ENCODE measurements around the gene FOSB. TPM values are rescaled to one million over a fixed set of nuclear protein-coding genes. Genes with fewer than 3 reads are reported as not detected.

FOSB gene
- polyA plus RNA-seq, 1 donor from 2014 or later, result 2.1 TPM

- H3K27ac ChIP-seq (ENCODE audit: low read length), result no peak overlapping the region
- no peaks in the 10 kb centered on the region for H3K9me2 ChIP-seq (ENCODE audit: insufficient read depth, low read length)
- TF ChIP-seq POLR2AphosphoS5 (IDR thresholded peaks at IDR 0.05), result no peak
- TF ChIP-seq EZH2 (IDR thresholded peaks at IDR 0.05; ENCODE audit: borderline replicate concordance, insufficient read depth, low read length, poor library complexity, severe bottlenecking), result no peak
- TF ChIP-seq MXI1 (conservative IDR thresholded peaks at IDR 0.05; ENCODE audit: poor library complexity, severe bottlenecking), result no peak
- no peak for TF ChIP-seq CTCF (IDR thresholded peaks at IDR 0.05; ENCODE audit: poor library complexity, severe bottlenecking)
- TF ChIP-seq RAD21 (conservative IDR thresholded peaks at IDR 0.05), result no peak
- no peak for TF ChIP-seq REST (IDR thresholded peaks at IDR 0.05; ENCODE audit: borderline replicate concordance)
- TF ChIP-seq TAF1 (IDR thresholded peaks at IDR 0.05; ENCODE audit: low read depth), result no peak
- no peak for TF ChIP-seq SMC3 (conservative IDR thresholded peaks at IDR 0.05; ENCODE audit: poor library complexity)
- H2AFZ ChIP-seq (ENCODE audit: low read depth, low read length), result no peak overlapping the region
- no peak overlapping the region for H3K4me2 ChIP-seq (ENCODE audit: low read length)
- no peaks in the 10 kb centered on the region for H3K27me3 ChIP-seq (ENCODE audit: insufficient read depth, low read depth, low read length)
- no peak overlapping the region for H3K9ac ChIP-seq (ENCODE audit: low read length)
- no peaks in the 10 kb centered on the region for H4K20me1 ChIP-seq (ENCODE audit: insufficient read depth)
- no peaks in the 10 kb centered on the region for H3K9me3 ChIP-seq (ENCODE audit: low read length)
- no peaks in the 10 kb centered on the region for H3F3A ChIP-seq (ENCODE audit: insufficient read depth, low read length, poor library complexity, severe bottlenecking)
- no peak overlapping the region for H3K4me3 ChIP-seq (ENCODE audit: low read length)
- H3K79me2 ChIP-seq (replicated peaks; ENCODE audit: insufficient read depth, low read length), result no peaks in the 10 kb centered on the region
- H3K36me3 ChIP-seq (ENCODE audit: insufficient read depth, low read length), result no peaks in the 10 kb centered on the region
These were observed 47.4 kb downstream of the FOSB start for GRCh38 chr19:45515081-45515624.

- H3K27me3 ChIP-seq (ENCODE audit: insufficient read depth, low read depth, low read length), result no peaks in the 10 kb centered on the region
- no peak overlapping the region for H3K27ac ChIP-seq (ENCODE audit: low read length)
- H3K36me3 ChIP-seq (ENCODE audit: insufficient read depth, low read length), result no peaks in the 10 kb centered on the region
- H3F3A ChIP-seq (ENCODE audit: insufficient read depth, low read length, poor library complexity, severe bottlenecking), result no peaks in the 10 kb centered on the region
- TF ChIP-seq REST (IDR thresholded peaks at IDR 0.05; ENCODE audit: borderline replicate concordance) (no peak), MXI1 (conservative IDR thresholded peaks at IDR 0.05; ENCODE audit: poor library complexity, severe bottlenecking) (no peak), CTCF (IDR thresholded peaks at IDR 0.05; ENCODE audit: poor library complexity, severe bottlenecking) (no peak), EZH2 (IDR thresholded peaks at IDR 0.05; ENCODE audit: borderline replicate concordance, insufficient read depth, low read length, poor library complexity, severe bottlenecking) (no peak), EP300 (conservative IDR thresholded peaks at IDR 0.05; ENCODE audit: poor library complexity, severe bottlenecking) (no peak)
- no peaks in the 10 kb centered on the region for H3K9me2 ChIP-seq (ENCODE audit: insufficient read depth, low read length)
- H3K9me3 ChIP-seq (ENCODE audit: low read length), result no peaks in the 10 kb centered on the region
- no peak overlapping the region for H3K4me2 ChIP-seq (ENCODE audit: low read length)
- H3K4me3 ChIP-seq (ENCODE audit: low read length), result no peak overlapping the region
- H3K79me2 ChIP-seq (replicated peaks; ENCODE audit: insufficient read depth, low read length), result no peaks in the 10 kb centered on the region
- H3K9ac ChIP-seq (ENCODE audit: low read length), result no peak overlapping the region
- no peak overlapping the region for H2AFZ ChIP-seq (ENCODE audit: low read depth, low read length)
- H4K20me1 ChIP-seq (ENCODE audit: insufficient read depth), result no peaks in the 10 kb centered on the region
These were observed 48.1 kb downstream of the FOSB start for GRCh38 chr19:45515807-45516401.
